Inferior parietal cortex (tissue), 1 donor: Measurements from ENCODE around the gene TCAF1.

Experiments
- DNase-seq: peaks from one replicate; pipeline ENCODE4 v3.0.0-alpha.2; 2016; ENCODE audit errors: extremely low spot score

Gene TCAF1, protein sequence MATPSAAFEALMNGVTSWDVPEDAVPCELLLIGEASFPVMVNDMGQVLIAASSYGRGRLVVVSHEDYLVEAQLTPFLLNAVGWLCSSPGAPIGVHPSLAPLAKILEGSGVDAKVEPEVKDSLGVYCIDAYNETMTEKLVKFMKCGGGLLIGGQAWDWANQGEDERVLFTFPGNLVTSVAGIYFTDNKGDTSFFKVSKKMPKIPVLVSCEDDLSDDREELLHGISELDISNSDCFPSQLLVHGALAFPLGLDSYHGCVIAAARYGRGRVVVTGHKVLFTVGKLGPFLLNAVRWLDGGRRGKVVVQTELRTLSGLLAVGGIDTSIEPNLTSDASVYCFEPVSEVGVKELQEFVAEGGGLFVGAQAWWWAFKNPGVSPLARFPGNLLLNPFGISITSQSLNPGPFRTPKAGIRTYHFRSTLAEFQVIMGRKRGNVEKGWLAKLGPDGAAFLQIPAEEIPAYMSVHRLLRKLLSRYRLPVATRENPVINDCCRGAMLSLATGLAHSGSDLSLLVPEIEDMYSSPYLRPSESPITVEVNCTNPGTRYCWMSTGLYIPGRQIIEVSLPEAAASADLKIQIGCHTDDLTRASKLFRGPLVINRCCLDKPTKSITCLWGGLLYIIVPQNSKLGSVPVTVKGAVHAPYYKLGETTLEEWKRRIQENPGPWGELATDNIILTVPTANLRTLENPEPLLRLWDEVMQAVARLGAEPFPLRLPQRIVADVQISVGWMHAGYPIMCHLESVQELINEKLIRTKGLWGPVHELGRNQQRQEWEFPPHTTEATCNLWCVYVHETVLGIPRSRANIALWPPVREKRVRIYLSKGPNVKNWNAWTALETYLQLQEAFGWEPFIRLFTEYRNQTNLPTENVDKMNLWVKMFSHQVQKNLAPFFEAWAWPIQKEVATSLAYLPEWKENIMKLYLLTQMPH

DNA sequence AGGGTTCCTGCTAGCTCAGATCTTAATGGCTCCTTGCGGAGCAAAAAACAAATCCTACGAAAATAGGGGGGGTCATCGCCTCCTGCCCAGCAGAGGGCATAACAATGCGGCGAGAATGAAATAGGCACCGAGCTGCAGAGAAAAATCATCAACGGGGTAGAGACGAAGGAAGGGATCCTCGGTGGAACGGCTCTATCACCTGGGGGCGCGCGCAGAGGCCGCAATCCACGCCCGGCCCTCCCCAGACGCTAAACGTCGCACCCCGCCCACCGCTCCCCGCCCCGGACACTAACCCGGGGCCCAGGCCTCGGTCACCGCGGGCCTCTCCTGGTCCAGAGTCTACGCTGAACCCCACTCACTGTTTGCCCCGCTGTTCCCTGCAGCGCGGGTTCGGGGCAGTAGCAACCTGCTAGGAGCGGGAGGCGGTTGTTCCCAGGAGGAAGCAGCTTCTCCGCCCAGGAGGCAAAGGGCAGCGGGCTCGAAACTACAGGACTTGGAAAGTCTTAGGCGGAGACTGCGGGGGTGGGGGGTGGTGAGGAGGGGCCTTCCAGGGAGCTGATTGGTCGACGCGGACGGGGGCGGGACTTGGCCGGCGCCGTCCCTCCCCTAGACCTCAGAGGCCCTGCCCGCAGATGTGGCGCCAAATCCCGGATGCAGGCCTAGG lies at the start of gene TCAF1:
TCAF1 (minus strand) TSS at position 509 of the 664 bp plus-strand sequence. CDS start 25,568 bp downstream, outside the sequence.
- peak; percentile 87 for DNase-seq

DNA sequence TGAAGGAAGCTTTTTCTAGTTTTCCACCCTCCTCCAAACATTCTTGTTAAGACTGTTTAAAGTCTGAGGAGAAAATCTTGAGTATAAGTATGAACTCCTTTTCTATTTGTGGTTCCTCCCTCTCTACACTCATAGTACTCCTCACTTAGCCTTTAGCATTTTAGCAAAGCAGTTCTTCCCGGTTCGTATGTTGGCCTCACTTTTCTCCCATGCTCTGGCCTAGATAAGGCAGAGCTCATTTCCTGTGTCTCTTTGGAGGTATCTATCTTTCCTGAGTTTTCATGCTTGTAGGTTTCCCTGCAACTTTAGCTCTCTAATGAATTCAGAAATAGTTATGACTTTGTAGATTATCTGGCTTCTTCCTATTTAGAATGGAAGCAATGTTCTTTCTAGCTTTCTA lies 46.8 kb upstream of the TCAF1 start:
- DNase-seq: no peak

DNA sequence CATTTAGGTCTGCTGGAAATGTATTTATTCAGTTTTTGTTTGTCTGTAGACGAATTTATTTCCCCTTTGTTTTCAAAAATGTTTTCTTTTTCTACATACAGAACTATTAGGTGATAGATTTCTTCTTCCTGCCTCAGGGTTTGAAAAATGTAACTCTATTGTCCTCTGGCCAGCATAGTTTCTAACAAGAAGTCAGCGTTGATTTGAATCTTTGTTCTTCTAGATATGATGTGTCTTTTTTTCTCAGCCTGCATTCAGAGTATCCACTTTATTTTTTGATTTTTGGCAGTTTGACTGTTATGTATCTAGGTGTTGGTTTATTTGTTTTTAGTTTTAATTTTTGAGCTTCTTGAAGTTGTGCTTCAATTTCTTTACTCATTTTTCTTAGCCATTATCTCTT lies 45.1 kb upstream of the TCAF1 start:
- no peak for DNase-seq

DNA sequence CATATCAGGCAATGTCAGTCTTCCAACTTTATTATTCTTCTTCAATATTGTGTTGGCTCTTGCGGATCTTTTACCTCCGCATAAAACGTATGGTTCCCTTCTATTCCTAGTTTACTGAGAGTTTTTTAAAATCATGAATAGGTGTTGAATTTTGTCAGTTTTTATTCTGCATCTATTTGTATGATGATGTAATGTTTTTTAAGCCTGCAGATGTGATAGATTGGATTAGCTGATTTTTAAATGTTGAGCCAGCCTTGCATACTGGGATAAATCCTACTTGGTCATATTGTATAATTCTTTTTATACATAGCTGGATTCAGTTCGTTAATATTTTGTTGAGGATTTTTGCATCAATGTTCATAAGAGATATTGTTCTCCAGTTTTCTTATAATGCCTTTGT lies 43.4 kb upstream of the TCAF1 start:
- no peak for DNase-seq

DNA sequence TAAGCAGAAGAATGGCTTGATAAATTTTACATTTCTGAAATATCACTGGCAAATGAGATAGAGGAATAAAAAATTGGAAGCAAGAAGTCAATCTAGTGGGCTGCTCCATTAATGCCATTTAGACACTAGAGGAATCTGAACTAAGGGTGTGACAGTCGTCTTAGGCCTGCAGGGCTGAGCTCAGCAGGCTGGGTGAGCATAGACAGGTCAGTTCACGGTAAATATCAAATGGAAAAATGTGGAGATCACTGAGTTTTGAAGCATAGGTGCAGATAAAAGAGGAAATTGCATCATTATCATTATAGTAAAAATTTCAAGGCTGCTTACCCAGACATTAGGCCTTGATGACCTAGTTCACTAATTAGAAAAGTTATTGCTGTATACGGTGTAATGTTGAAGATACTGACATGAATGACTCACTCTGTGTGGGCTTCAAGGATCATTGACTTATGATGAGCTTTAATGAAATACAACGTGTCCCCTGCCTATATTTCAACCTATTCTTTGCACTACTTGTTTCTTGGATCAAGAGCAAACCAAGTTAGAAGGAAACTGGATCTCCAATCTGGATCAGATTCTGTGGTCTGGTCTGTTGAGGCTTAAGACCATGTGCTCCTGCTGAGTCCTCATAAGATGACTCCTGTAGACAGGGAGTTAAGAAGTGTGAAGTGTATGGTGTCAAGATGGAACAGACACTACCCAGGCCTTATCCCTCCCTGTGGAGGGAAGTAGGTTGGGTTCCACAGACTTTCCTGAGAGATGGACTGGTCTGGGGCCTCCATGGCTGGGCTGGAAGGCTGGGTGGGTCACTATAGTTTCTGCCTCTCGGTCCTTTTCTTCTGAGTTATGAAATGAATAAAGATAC lies 36.6 kb upstream of the TCAF1 start:
- no peak for DNase-seq

DNA sequence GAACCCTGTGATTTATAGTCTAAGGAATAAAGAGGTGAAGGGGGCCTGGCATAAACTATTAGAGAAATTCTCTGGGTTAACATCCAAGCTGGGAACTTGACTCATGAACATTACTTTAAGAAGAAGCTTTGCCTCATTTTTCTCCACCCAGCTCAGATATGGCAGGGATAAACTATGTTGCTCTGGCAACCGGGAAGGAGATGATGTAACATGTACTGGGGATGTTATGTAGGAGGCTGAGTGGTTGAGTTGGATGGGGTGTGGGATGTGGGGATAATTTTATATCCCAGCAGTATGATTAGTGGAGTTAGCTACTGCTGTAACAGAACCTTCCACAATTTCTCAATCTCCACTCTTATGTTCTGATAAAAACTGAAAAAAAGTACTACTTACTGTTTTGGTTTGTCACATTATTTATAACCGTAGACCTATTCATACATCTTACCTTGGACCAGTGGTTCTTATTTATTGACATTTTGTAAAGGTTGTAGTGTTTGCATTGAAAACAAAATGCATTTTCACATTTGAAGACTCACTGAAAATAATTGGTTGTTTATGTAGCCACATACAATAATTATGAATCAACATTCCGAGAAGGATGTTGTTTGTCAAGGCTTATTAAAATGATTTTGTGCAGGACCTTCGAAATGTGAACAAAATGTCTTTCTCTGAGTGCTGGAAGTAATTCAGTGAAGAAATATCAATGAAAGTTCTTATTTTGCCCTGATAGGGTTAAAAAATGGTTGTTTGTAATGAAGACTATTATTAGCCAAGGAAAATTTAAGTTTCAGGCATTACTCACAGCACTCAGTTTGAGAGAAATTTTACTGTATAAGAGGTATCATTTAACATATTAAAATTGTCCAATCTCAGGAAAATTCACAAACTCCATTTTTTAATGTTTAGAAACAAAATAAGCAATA lies 34.4 kb upstream of the TCAF1 start:
- peak; percentile 42 for DNase-seq

DNA sequence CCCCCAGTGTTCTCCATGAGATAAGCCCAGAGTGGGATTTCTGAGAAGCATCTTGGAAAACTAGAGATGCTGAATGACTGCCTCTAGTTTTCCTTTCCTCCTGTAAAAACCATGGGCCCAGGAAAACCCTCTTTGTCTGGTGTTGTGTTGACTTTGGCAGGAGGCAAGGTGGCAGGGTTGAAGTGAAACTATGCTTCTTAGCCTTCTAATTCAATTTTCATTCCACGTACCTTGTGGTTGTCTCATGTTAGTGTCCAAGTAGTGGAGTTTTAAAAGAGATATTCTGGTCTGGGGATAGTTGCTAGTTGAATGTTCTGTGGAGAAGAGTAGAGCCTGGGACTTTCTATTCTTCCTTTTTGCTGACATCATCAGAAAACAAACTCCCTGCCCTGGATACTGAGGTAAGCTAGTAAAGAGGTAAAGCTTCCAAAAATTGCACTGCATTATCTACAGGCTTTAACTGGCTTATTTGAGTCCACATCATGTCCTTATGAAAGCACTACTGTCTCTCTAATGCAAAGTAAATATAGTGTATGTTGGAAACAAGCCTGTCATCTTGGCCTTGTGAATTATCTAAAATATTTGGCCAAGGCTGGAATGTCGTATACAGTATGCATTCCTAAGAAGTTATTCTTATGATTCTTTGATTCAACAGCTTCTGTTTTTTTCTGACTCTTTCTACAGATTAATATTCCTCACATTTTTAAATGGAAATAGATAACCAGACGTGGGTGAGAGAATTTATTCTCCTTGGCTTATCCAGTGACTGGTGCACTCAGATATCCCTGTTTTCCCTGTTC lies 32.8 kb upstream of the TCAF1 start, which contains the start of gene OR2F2:
OR2F2 (plus strand) TSS at position 708 of the 800 bp plus-strand sequence; CDS start at position 708, 0 bp downstream.
- no peak for DNase-seq

DNA sequence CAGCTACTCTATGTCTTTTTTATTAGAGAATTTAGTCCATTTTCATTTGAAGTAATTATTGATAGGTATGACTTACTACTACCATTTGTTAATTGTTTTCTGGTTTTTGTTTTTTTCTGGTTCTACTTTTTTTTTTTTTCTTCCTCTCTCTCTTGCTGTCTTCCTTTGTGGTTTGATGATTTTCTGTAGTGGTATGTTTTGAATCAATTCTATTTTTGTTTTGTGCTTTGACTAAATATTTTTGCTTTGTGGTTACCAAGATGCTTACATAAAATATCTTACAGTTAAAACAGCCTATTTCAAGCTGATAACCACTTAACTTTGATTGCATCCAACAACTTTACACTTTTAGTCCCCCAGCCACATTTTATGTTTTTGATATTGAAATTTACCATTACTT lies 29.8 kb upstream of the TCAF1 start:
- DNase-seq: no peak

DNA sequence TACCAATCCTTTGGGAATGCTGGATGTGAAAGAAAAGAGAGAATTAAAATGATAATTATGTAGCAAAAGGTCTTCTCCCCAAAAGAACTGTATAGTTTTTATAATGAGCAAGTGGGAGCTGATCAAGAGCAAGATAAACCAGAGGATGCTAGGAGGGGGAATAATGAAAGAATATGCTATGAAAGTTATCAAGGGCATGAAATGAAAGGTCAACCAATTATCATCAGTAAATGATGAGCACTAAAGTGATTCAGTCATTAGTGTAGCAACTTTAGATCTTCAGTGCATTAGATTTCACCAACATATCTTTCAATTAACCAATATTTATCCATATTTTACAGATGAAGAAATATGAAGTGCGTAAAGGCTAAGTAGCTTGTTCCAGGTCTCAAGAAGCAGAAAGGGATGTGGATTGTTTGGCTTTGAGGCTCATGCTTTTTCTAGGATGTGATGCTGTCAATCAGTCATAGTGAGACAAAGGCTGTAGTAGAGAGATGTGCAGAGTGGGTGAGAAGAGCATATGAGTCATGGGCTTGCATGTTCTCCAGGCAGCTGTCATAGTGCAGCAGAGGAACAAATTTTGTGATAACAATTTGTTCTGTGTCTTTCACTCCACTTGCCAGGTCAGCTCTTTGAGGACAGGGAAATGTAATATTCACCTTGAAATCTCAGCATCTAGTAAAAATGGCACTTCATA lies 27.4 kb upstream of the TCAF1 start:
- DNase-seq: peak; percentile 21

DNA sequence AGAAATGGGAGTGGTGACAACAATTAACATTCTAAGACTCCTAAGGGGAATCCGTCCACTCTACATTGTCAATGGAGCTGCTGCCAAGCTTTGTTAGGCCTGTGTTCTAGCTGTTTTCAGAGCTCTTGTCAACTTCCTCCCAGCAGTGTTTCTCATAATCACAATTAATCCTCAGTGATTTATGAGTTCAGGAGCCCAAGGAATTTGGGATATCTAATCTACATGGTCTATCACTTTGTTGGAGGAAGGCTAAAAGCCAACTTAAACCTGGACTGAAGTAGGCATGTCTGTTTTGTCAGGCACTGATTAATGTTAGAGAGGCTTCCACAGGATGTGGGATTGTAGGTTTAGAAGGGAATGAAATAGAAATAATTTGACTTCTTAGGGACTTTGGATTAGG lies 22.9 kb upstream of the TCAF1 start:
- no peak for DNase-seq

DNA sequence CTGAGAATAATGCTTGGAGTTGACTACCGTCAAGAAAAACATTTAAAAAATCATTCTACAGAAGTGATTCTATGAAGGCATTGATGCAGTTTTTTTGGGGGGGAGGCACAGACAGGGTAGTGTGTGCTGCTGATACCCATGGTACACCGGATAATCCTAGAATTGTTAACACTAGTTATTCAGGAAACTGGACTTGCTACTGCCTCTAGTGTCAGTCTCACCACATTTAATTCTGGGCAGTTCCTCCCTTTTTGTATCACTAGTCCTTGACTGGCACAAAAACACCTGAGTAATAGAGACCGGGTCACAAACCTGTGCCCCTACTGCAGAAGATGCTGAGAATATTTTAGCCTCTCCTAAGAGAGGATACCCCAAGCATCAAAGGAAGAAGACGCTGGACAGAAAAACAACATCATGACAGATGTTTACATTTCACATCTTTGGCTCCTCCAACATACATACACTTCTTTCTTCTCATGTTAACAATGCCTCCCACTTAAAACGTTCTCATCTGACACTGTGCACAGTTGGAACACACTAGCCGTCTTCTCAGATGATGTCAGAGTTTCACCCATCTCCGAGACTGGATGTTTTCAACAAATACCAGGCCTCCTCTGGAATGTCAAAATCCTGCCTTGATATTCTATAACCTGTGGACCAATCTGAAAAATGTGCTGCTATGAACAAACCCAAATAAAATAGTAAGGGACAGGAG lies 13.1 kb upstream of the TCAF1 start:
- no peak for DNase-seq

DNA sequence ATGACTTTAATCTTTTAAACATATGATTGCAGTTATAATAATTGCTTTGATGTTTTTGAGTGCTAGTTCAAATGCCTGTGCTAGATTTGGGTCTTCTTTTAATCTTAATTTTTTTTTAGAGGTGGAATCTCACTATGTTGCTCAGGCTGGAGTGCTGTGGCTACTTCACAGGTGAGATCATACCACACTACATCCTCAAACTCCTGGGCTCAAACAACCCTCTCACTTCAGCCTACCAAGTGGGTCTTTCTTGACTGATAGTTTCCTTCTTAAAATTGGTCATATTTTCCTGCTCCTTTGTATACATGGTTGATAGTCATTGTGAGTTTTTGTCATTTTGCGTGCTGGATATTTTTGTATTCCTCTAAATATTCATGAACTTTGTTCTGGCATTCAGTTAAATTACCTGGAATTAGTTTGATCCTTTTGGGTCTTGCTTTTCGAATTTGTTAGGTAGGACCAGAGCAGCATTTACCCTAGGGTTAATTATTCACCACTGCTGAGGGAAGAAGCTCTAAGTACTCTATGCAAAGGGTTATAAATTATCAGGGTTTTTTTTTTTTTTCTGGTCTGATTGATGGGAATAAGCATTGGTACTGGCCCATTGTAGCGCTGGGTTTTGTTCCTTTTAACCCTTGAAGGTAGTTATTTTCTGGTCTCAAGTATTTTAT lies 12.1 kb upstream of the TCAF1 start:
- no peak for DNase-seq

DNA sequence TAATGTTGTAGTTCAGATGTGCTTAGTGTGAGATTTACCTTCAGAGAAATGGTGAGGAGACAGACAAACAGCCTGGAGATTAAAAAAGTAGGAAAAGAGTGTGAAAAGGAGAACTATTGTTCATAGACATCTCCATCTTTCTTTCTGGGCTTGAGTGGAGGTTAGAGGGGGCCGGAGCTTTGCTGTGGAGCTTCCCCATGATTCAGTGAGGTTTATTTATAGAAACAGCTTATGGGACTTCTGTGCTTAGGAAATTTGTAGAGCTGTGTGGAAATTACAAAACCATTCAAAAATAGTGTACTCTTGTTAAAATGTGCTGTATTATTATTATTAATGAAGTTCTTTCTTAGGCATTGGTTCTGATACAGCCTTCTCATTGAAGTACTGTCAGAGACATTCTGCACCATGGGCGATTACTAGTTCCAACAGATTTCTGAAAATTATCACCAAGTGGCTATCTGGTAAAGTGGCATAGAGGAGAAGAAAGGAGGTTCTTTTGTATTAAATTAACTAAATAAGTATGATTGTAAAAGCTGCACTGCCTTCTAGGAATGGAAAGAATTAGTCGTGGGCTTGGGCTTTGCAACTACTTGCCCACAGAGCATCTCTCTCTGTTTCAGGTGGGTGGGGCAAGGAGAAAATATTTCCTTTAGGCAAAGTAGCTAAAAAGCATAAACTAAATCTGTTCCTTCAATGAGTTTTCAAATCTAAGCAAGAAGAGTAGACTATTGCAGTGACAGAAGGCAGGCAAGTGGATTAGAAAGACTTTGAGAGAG lies 8.7 kb upstream of the TCAF1 start:
- no peak for DNase-seq

DNA sequence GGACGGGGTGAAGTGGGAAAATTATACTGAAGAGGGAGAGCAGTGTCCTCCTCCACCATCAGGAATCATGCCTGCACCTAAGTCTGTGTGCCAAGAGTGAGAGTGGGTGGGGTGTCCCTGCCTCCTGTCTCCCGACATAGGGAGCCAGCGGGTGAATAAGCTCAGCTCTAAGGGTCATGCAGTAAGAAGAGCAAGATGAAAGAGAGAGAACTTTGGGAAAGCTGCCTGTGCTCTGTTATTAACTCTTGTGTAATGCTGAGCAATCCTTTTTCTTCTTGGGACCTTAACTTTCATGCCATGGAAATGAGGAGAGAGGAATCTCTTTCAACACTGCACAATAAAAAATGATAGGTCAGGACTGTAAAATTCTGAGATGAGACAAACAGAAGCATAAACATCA lies 7.9 kb upstream of the TCAF1 start:
- DNase-seq: no peak

DNA sequence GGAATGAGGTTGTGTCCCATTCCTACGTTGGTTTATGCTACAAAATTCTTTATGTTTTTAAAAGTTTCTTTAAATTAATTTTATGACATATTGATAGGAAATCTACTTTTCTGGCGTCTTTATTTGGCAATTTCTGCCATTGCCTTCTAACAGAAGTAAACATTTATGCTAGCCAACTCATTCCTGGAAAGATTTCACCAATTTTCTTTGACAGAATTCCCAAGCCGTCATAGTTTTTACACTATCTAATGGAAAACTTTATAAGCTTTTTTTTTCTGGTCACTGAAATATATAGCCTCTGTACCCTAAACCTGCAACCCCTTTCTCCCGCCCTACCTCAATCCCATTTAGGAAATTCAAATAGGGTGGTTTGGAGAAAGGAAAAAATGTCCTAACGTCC lies 6.1 kb upstream of the TCAF1 start:
- DNase-seq: no peak

DNA sequence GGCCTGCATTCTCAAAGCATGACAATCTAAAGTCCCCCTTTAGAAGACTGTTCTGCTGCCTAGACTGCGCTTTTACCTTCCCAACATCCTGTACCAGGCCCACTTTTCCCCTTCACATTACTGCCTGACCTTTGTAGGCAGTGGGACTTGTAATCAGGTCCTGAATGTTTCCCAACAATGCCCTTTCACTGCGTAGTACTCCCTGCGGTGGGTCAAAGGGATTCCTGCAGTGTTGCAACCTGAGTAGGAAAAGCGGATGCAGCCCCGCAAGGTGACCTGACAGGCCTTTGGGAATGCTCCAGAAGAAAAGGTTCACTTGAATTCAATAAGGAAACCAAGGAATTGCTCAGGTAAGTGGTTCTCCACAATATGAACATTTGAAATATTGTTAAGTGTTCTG lies 4.9 kb upstream of the TCAF1 start:
- no peak for DNase-seq

DNA sequence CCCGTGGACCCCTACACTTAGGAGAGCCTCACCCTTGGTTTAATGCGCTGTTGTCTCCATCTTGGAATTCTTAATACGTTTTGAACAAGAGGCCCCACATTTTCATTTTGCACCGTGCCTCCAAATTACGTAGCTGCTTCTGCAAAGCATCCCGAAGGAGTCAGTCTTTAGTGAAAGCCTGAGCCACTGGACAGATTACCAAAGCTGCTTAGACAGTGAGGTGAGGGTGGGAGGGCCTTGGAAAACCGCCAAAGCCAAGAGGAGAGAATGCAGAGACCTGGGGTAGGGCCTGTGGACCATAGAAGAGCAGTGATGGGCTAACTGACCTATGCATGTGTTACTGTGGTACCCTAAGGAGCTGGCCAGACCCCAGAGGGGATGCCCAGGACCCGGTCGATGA lies 4.2 kb upstream of the TCAF1 start:
- no peak for DNase-seq
